Hepatocyte (in vitro differentiated cells): Measurements from ENCODE around the gene RER1. TPM values are rescaled to one million over a fixed set of nuclear protein-coding genes. Genes with fewer than 3 reads are reported as not detected.

Source experiments
- DNase-seq: peaks from one replicate; pipeline ENCODE4 v3.0.0-alpha.2; 2016; ENCODE audit warnings: low spot score
- H2AFZ ChIP-seq: fragments of 200-600 bp; sonication (generic); 2 replicates; pipeline ENCODE4 v1.6.0; 2016; ENCODE audit warnings: antibody characterized with exemption, mild to moderate bottlenecking
- H3K27ac ChIP-seq: fragments of 200-600 bp; sonication (generic); 2 replicates; pipeline ENCODE4 v1.5.1; 2016; ENCODE audit warnings: mild to moderate bottlenecking
- H3K27me3 ChIP-seq: fragments of 200-600 bp; sonication (generic); 2 replicates; pipeline ENCODE4 v1.6.1; 2016
- H3K36me3 ChIP-seq: fragments of 200-600 bp; sonication (generic); replicated peaks from 2 replicates; pipeline ENCODE4 v1.5.1; 2016; ENCODE audit warnings: low read depth; ENCODE audit not compliant: insufficient read depth
- H3K4me1 ChIP-seq: fragments of 200-600 bp; sonication (generic); 2 replicates; pipeline ENCODE4 v1.5.1; 2016; ENCODE audit warnings: mild to moderate bottlenecking, moderate library complexity; ENCODE audit not compliant: insufficient read depth
- H3K4me2 ChIP-seq: fragments of 200-600 bp; sonication (generic); 2 replicates; pipeline ENCODE4 v1.6.0; 2016
- H3K4me3 ChIP-seq: fragments of 200-600 bp; sonication (generic); 2 replicates; pipeline ENCODE4 v1.5.1; 2016; ENCODE audit warnings: mild to moderate bottlenecking
- H3K79me2 ChIP-seq: fragments of 200-600 bp; sonication (generic); 2 replicates; pipeline ENCODE4 v1.6.0; 2017; ENCODE audit warnings: mild to moderate bottlenecking
- H3K9me2 ChIP-seq: fragments of 200-600 bp; sonication (generic); replicated peaks from 2 replicates; pipeline ENCODE4 v1.6.0; 2017; ENCODE audit warnings: mild to moderate bottlenecking; ENCODE audit not compliant: insufficient read depth
- H3K9me3 ChIP-seq: fragments of 200-600 bp; sonication (generic); 2 replicates; pipeline ENCODE4 v1.5.1; 2016; ENCODE audit warnings: low read depth, mild to moderate bottlenecking
- H4K20me1 ChIP-seq: fragments of 200-600 bp; sonication (generic); 2 replicates; pipeline ENCODE4 v1.6.0; 2016; ENCODE audit warnings: mild to moderate bottlenecking; ENCODE audit not compliant: insufficient read depth, poor library complexity, severe bottlenecking
- CTCF ChIP-seq: fragments of 200-600 bp; sonication (generic); IDR thresholded peaks from 2 replicates; pipeline ENCODE4 v1.5.1; 2016; ENCODE audit warnings: antibody characterized with exemption, mild to moderate bottlenecking; ENCODE audit not compliant: poor library complexity
- EZH2 ChIP-seq: fragments of 200-600 bp; sonication (generic); IDR thresholded peaks from 2 replicates; pipeline ENCODE4 v1.6.1; 2016; ENCODE audit warnings: antibody characterized with exemption, mild to moderate bottlenecking, borderline replicate concordance
- EZH2phosphoT487 ChIP-seq: fragments of 200-600 bp; sonication (generic); IDR thresholded peaks from one replicate; pipeline ENCODE4 v1.6.1; 2018; ENCODE audit warnings: antibody characterized with exemption, mild to moderate bottlenecking, low read depth, moderate library complexity; ENCODE audit not compliant: unreplicated experiment, severe bottlenecking
- WGBS: methylation state at CpG from one replicate; pipeline ENCODE4 v1.1.6; 2016; ENCODE audit warnings: low lambda C conversion rate; ENCODE audit errors: missing lambda C conversion rate; 5-methylcytosine and 5-hydroxymethylcytosine counted together
- polyA plus RNA-seq: library from polyadenylated mRNA; unstranded; fragments of >200 nt; fragmentation: Nextera tagmentation; extraction: Ambion mirVana; gene quantifications from 2 replicates; pipeline ENCODE4 v1.2.1, GENCODE V29; 2016
- total RNA-seq: library from RNA; depleted of rRNA; stranded (reverse); fragments of >200 nt; gene quantifications from 2 replicates; pipeline ENCODE4 v1.2.3, GENCODE V29; 2014

RER1 gene
- total and polyA plus RNA-seq, 2 experiments from 2014 or later = 123 to 237 TPM

- H3K36me3 ChIP-seq = no peaks in the 10 kb centered on the region
- H3K9me3 ChIP-seq = no peaks in the 10 kb centered on the region
- no peaks in the 10 kb centered on the region for H3K9me2 ChIP-seq
- H3K79me2 ChIP-seq = no peaks in the 10 kb centered on the region
- no peaks in the 10 kb centered on the region for H3K27me3 ChIP-seq
- no peak overlapping the region for H3K4me2 ChIP-seq
- H3K4me1 ChIP-seq = no peaks in the 10 kb centered on the region
- no peak for DNase-seq
- 93% methylated on average over 14 of the region's 17 CpGs for WGBS
- TF ChIP-seq EZH2phosphoT487 (no peak), CTCF (no peak), EZH2 (no peak)
- H3K4me3 ChIP-seq = no peak overlapping the region
- H4K20me1 ChIP-seq = no peaks in the 10 kb centered on the region
- H3K27ac ChIP-seq = no peak overlapping the region
- H2AFZ ChIP-seq = no peak overlapping the region
These were observed 44.8 kb upstream of the RER1 start for GRCh38 chr1:2346691-2347408.

GRCh38 chr1:2347409-2347785 lies 44.2 kb upstream of the RER1 start:
- Histone ChIP-seq H3K79me2 (no peaks in the 10 kb centered on the region), H3K27me3 (no peaks in the 10 kb centered on the region), H3K4me3 (no peak overlapping the region), H3K9me3 (no peaks in the 10 kb centered on the region), H3K4me1 (no peaks in the 10 kb centered on the region), H3K9me2 (no peaks in the 10 kb centered on the region), H3K27ac (no peak overlapping the region), H4K20me1 (no peaks in the 10 kb centered on the region), H2AFZ (no peak overlapping the region), H3K36me3 (no peaks in the 10 kb centered on the region), H3K4me2 (no peak overlapping the region)
- no peak for DNase-seq
- WGBS = 95% methylated on average over 11 of the region's 13 CpGs
- no peak for TF ChIP-seq EZH2
- TF ChIP-seq EZH2phosphoT487 = no peak
- TF ChIP-seq CTCF = no peak

- Histone ChIP-seq H2AFZ (no peak overlapping the region), H3K4me2 (no peak overlapping the region), H3K27ac (no peak overlapping the region)
These were observed 43.7 kb upstream of the RER1 start for GRCh38 chr1:2347896-2348295.

More at GRCh38 chr1:2347896-2348295, 43.7 kb upstream of the RER1 start:
- H3K4me3 ChIP-seq = no peak overlapping the region
- H3K9me2 ChIP-seq = no peaks in the 10 kb centered on the region
- H4K20me1 ChIP-seq = no peaks in the 10 kb centered on the region
- no peaks in the 10 kb centered on the region for H3K4me1 ChIP-seq
- no peaks in the 10 kb centered on the region for H3K36me3 ChIP-seq
- H3K79me2 ChIP-seq = no peaks in the 10 kb centered on the region
- WGBS = 87% methylated on average over 23 of the region's 23 CpGs
- H3K9me3 ChIP-seq = no peaks in the 10 kb centered on the region
- no peak for DNase-seq
- H3K27me3 ChIP-seq = no peaks in the 10 kb centered on the region
- no peak for TF ChIP-seq EZH2phosphoT487
- no peak for TF ChIP-seq CTCF
- TF ChIP-seq EZH2 = no peak
